HG03460 (cell line): ENCODE results near the gene GABRP.
"Not testable (repeated sequence)": the region's sequence is repeated elsewhere in the genome, so short reads cannot be mapped to it uniquely, and the experiment has no call there.

Source experiments
- ATAC-seq: cut with Tn5 transposase; IDR thresholded peaks from one replicate; pipeline ENCODE4 v1.9.1; 2021; ENCODE audit not compliant: unreplicated experiment

GABRP gene

DNA sequence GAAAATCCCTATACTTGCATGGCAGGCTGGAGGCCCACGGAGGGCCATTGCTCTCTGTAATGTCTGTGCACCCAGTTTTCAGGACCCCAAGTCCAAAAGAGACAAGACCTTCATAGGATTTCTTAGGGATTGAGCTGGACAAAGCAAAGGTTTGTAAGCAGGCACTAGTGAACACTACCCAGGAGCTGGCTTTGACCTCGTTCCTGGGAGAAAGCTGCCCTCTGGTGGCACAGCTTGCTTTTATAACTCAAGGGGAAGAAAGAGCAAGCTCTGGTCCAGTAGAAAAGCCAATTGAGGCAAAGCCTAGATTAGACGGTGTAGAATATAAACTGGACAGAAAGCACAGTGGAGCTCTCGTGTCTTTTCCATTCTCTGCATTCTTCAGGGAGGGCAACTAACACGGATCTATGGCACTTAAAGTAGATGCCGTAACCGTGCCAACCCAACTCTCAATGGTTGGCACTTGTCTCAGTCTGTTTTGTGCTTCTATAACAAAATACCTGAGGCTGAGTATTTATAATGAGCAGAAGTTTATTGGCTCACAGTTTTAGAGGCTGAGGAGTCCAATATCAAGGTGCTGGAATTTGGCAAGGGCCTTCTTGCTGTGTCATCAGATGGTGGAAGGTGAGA lies 7.9 kb downstream of the GABRP start:
- no peak for ATAC-seq

- no peak for ATAC-seq
These were observed 9.4 kb downstream of the GABRP start for GRCh38 chr5:170792878-170793277.

DNA sequence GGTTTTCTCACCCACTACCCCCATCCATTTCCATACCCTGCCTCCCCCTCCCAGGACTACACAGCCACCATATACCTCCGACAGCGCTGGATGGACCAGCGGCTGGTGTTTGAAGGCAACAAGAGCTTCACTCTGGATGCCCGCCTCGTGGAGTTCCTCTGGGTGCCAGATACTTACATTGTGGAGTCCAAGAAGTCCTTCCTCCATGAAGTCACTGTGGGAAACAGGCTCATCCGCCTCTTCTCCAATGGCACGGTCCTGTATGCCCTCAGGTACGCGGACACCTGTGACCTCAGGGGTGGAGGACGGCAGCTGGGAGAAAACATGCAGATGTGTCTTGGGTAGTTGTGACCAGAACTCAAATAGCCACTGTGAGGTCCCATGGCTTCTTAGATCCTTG lies 11.6 kb downstream of the GABRP start:
- ATAC-seq = no peak

DNA sequence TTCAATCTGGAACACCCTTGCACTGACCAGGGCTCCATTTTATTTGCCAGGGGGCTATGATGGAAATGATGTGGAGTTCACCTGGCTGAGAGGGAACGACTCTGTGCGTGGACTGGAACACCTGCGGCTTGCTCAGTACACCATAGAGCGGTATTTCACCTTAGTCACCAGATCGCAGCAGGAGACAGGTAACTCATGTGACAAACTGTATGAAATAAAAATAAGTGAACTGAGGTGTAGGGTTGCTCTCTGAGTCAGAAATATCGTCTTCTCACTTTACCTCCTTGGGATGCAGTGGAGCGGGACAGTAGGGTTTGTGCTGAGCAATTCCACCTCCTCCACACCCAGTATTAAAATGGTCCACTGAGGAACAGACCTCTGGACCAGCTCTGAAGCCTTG lies 22.1 kb downstream of the GABRP start:
- no peak for ATAC-seq

GRCh38 chr5:170809551-170809950 lies 26.0 kb downstream of the GABRP start:
- ATAC-seq = no peak

GRCh38 chr5:170811719-170812118 lies 28.2 kb downstream of the GABRP start:
- no peak for ATAC-seq

DNA sequence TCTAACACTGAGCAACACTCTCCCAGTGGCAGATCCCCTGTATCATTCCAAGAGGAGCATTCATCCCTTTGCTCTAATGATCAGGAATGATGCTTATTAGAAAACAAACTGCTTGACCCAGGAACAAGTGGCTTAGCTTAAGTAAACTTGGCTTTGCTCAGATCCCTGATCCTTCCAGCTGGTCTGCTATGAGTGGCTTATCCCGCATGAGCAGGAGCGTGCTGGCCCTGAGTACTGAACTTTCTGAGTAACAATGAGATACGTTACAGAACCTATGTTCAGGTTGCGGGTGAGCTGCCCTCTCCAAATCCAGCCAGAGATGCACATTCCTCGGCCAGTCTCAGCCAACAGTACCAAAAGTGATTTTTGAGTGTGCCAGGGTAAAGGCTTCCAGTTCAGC lies 29.7 kb downstream of the GABRP start:
- ATAC-seq = no peak

DNA sequence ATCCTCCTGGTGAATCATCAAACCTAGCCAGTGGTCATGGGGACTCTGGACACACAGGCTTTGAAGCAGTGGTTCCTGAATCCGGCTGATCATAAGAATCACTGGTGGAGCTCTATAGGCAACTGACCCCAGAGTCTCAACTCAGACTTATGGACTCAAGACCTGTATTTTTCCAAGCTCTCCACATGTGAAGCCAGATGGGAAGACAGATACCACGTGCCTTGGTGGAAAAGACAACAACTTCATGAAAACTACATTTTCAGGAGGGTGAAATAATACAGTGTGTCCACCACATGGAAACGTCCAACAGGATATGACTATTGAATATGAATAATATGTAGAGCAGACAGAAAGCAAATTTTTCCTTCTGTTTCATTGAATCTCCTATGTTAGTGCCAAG lies 33.7 kb downstream of the GABRP start:
- no peak for ATAC-seq

DNA sequence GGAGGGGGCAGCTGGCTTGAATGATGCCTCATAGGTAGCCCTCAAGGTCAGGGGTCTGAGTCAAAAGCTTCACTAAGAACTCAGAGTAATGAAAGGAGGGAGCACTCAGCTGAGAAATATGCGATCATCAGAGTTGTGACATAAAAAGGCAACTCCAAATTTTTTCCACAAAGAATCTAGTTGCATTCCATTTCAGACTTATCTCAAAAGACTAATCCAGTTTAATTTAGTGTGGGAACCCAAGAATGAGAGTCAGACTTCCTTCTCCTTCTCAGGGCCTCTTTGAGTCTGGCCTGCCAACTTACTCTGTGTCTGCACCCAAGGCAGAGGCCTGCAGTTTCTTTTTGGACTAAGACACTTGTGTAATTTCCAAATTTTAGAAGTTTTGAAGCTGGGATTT lies 34.7 kb downstream of the GABRP start:
- ATAC-seq = no peak

GRCh38 chr5:170819824-170820223 lies 36.3 kb downstream of the GABRP start:
- no peak for ATAC-seq

GRCh38 chr5:170821257-170821800 lies 37.8 kb downstream of the GABRP start:
- no peak for ATAC-seq

GRCh38 chr5:170826117-170826516 lies 42.6 kb downstream of the GABRP start:
- ATAC-seq = no peak

- no peak for ATAC-seq
These were observed 48.7 kb downstream of the GABRP start for GRCh38 chr5:170832241-170832640.

DNA sequence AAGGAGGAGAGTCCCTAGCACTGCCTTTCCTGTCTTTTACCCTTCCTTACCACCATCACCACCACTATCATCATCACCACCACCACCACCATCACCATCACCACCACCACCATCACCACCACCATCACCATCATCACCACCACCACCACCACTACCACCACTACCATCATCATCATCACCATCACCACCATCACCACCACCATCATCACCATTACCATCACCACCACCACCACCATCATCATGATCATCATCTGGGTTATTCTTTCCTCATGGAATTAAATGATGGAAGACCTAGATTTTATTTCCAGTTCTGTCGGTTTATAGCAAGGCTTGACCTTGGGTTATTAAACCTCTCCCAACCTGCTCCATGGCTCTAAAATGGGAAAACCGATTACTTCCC lies 50.5 kb downstream of the GABRP start:
- not testable (repeated sequence) for ATAC-seq

GRCh38 chr5:170836226-170836625 lies 52.7 kb downstream of the GABRP start:
- no peak for ATAC-seq

- no peak for ATAC-seq
These were observed 60.3 kb downstream of the GABRP start for GRCh38 chr5:170843870-170844269.

DNA sequence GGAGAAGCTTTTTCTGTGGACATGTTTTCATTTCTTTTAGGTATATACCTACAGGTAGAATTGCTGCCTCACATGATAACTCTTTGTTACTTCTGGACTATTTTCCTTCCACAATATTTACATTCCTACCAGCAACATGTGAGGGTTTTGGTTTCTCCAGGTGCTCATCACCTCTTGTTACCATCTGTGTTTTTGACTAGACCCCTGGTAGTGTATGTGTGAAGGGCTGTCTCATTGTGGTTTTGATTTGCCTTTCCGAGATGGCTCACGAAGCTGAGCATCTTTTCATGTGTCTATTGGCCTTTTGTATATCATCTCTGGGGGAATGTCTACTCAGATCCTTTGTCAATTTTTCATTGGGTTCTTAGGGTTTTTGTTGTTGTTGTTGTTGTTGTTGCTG lies 61.1 kb downstream of the GABRP start:
- ATAC-seq = no peak

DNA sequence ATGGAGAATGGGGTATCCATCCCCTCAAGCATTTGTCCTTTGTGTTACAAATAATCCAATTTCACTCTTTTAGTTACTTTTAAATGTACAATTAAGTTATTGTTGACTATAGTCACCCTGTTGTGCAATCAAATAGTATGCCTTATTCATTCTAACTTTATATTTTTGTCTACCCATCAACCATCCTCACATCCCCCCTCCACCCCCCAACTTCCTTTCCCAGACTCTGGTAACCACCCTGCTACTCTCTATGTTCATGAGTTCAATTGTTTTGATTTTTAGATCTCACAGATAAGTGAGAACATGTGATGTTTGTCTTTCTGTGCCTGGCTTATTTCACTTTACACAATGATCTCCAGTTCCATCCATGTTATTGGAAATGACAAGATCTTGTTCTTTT lies 62.9 kb downstream of the GABRP start:
- ATAC-seq = no peak

GRCh38 chr5:170846846-170847245 lies 63.3 kb downstream of the GABRP start:
- ATAC-seq = no peak

DNA sequence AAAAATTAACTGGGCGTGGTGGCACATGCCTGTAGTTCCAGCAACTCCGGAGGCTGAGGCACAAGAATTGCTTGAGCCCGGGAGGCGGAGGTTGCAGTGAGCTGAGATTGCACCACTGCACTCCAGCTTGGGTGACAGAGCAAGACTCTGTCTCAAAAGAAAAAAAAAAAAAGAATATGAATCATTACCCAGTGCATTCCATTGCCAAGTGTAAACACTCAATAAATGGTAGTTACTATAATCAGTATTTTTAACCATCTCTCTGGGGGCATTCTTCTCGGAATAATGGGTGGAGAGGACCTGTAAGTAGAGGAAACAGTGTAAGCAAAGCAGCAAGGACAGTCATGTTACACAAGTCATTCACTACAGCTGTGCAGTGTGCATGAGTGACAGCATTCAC lies 64.5 kb downstream of the GABRP start:
- ATAC-seq = no peak

GRCh38 chr5:170849374-170849773 lies 65.8 kb downstream of the GABRP start:
- no peak for ATAC-seq

DNA sequence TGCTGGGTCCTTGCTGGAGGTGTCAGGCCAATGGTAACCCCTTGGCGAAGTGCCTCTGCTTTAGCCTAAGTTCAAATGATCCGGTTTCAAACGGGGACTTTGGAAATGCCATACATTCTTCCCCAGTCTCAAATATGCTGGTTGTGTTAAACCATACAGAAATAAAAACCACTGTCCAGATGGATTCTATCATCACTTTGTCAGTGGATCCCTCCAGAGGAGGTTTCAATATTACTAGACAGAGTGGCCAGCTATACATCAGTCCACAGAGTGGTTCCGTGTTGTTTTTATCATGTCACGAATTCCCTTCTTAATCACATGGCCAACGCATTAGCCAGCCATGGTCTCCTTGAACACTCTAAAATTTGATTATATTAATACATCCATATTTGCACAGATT lies 71.0 kb downstream of the GABRP start:
- ATAC-seq = no peak

DNA sequence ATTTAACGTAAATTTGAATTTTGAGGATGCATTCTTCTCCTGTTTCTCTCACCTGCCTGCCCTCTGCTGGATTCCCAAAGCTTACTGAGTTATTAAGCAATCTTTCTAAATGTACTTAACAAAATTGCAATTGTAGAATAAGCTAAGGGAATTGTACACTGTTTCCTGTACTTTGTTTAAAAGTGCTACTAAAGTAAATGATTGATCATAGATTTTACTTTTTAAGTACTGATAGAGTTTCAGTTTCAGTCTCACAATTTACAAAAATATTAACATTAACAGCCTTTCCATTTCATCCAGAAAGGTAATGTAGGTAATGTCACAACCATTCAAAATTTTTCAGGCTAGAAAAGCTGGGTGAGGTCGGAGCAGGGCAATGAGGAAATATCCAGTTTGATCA lies 73.5 kb downstream of the GABRP start:
- no peak for ATAC-seq
